Activated gamma-delta T cell treated with Interleukin-2 at 50 U/mL for 16 hours (primary cell): ENCODE data around the gene METTL16.

ENCODE experiments used
- DNase-seq: peaks from one replicate; pipeline ENCODE4 v3.0.0-alpha.2; 2020

METTL16 gene

GRCh38 chr17:2377659-2378058 is 134.0 kb downstream of the METTL16 start:
- no peak for DNase-seq

GRCh38 chr17:2376107-2376506 is 135.6 kb downstream of the METTL16 start:
- no peak for DNase-seq

- DNase-seq = no peak
These were observed 136.3 kb downstream of the METTL16 start for GRCh38 chr17:2375406-2375805.

- DNase-seq = no peak
These were observed 137.0 kb downstream of the METTL16 start for GRCh38 chr17:2374549-2375285.

GRCh38 chr17:2373179-2373578 is 138.5 kb downstream of the METTL16 start:
- no peak for DNase-seq

GRCh38 chr17:2372681-2373080 is 139.0 kb downstream of the METTL16 start:
- no peak for DNase-seq

GRCh38 chr17:2372180-2372579 is 139.5 kb downstream of the METTL16 start:
- no peak for DNase-seq

GRCh38 chr17:2371183-2372130 is 140.2 kb downstream of the METTL16 start:
- no peak for DNase-seq

GRCh38 chr17:2370211-2370589 is 141.5 kb downstream of the METTL16 start:
- DNase-seq = no peak

- DNase-seq = no peak
These were observed 142.0 kb downstream of the METTL16 start for GRCh38 chr17:2369551-2370210.

GRCh38 chr17:2369039-2369438 is 142.6 kb downstream of the METTL16 start:
- no peak for DNase-seq

- no peak for DNase-seq
These were observed 143.3 kb downstream of the METTL16 start for GRCh38 chr17:2368359-2368758.

- DNase-seq = no peak
These were observed 144.8 kb downstream of the METTL16 start for GRCh38 chr17:2366747-2367494.
